Esophagus muscularis mucosa (tissue), 4 donors: ENCODE measurements around the gene ATP4B.

Experiments
- CTCF ChIP-seq, 3 experiments: fragments of 200-600 bp in 2 of 3; fragments of 450-650 bp in 1 of 3; sonication (generic) in 2 of 3; IDR thresholded peaks; one replicate each; pipeline ENCODE4 v1.5.1; 2017 to 2019; ENCODE audit warnings: antibody characterized with exemption in 3 of 3, mild to moderate bottlenecking in 2 of 3, moderate library complexity in 1 of 3
- EP300 ChIP-seq: sonication (generic); formaldehyde crosslinking; IDR thresholded peaks from one replicate; pipeline ENCODE4 v1.6.1; 2017; ENCODE audit warnings: antibody characterized with exemption
- POLR2A ChIP-seq: fragments of 450-650 bp; IDR thresholded peaks from one replicate; pipeline ENCODE4 v1.6.1; 2017; ENCODE audit warnings: antibody characterized with exemption, moderate library complexity, mild to moderate bottlenecking, low read depth
- POLR2AphosphoS5 ChIP-seq, 2 donors: sonication (generic); formaldehyde crosslinking; IDR thresholded peaks; one replicate each; pipeline ENCODE4 v1.6.1; 2017; ENCODE audit warnings: antibody characterized with exemption in 2 of 2

- no peak for TF ChIP-seq CTCF (IDR thresholded peaks at IDR 0.05)
- TF ChIP-seq POLR2A, result no peak
- TF ChIP-seq EP300, result no peak
- no peak for TF ChIP-seq POLR2AphosphoS5 (IDR thresholded peaks at IDR 0.05)
These were observed 5.4 kb downstream of the ATP4B start for GRCh38 chr13:113652404-113653263.
